HuH-7.5 (cell line): ENCODE results near the gene ADARB1.

ENCODE experiments used
- DNase-seq: peaks from one replicate; pipeline ENCODE4 v3.0.0; 2011; ENCODE audit warnings: low spot score

Gene ADARB1

DNA sequence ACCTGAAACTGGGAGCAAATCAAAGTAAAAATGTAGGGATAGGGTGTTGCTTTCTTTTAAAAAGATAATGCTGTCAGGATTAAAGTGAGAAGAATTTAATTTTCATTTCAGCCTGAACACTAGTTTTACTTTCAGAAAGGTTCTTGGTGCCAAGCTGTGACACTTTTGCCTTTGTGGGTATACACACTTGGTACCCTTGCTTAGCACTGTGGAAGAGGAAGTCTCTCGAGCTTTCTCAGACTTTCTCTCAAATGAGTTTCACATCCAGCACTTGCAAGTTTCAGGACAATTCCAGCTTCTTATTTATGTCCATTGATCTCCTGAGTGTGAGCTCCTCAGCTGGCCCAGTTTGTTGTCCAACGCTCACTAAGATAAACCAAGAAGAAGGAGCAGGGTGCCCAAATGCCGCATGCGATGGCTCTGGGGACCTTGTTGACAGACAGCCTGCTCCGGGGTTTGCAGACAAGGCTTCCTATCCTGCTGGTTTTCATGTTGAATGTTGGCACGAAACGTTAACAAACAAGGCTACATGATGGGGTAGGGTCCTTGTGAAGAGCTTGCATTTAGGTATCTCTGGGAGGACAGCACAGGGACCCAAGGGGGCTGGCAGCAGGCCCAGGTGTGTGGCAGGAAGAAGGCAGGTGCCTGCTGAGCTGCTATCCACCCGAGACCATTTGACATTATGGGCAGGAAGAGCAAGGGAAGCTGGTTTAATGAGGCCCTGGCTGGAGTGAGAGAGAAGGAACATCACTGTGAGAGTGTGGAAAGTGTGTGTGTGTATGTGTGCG, 133.7 kb downstream of the ADARB1 start:
- DNase-seq, result no peak

DNA sequence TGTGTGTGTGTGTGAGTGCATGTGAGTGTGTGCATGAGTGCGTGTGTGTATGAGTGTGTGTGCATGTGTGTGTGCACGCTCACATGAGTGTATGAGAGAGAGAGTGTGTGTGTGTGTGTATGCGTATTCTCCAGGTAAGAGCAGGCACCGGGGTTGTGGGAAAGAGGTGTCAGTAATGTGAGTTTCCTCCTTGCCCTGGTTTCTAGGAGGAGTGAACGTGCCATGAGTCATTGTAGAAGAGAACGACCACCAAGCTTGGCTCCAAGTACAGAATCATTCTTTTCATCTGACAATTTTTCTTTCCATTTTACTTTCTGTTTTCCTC, 134.2 kb downstream of the ADARB1 start:
- DNase-seq, result no peak

DNA sequence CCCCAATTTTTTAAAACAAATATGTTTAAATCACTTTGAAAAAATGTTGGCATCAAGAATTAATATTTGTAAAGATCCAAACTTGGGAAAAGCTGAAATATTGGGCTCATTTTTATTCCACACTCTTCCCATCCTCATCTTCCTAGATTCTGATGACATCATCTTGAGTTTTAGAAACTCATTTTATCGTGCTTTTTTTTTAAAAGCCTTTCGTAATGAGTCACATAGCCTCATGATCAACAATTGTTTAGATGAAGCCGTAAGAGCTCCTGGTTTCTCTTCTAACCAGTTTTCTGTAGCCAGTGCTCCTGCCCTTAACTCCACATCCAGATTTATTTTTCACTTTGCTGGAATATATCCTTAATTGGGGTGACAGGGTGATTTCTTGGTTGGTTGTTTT, 134.7 kb downstream of the ADARB1 start:
- DNase-seq, result no peak

DNA sequence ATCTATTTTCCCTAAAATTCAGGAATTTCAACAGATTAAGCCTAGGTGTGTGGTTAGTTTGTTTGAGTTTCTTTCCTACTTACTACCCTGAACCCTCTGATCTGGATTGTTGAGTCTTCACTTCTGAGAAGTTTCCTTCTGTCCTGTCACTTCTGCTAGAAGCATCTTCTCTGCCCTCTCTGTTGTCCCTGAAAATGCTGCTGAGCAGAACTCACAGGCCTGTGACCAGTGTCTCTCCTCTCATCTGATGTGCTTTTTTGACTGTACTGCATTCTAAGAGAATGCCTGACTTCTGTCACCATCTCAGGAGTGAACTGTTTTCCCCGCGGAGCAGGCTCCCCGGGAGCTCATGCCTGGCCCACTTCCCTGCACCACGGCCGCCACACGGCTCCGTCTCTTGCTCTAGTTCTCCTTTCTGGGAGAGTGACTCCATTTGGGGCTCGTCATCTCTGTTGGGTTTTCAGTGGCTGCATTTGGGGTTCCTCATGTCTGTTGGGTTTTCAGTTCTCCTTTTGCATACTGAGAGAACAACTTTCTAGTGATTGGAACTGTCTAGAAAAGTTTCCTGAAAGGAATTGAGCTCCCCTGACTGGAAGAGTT, 135.4 kb downstream of the ADARB1 start:
- DNase-seq, result no peak

DNA sequence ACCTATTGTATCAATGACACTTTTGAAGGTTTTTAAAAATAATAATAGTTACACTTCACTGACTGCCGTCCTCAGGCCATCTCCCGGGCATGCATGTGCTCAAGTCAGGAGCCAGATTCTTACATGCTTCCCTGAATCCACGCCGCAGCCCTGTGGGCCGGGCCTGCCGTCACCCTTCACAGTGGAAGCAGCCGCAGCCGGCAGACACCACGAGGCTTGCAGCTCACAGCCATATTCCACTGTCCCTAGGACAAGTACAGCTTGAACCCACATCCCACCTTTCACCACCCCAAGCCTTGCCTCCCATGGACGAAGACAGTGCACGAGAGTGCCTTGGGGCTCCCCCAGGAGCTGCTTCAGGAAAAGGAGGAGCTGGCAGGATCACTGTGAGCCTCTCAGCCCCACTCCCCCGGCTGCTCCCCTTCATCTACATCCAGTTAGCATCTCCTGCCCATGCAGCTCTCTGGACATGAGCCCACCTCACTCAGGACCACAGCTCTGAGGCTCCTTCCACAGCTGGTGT, 136.1 kb downstream of the ADARB1 start:
- no peak for DNase-seq

DNA sequence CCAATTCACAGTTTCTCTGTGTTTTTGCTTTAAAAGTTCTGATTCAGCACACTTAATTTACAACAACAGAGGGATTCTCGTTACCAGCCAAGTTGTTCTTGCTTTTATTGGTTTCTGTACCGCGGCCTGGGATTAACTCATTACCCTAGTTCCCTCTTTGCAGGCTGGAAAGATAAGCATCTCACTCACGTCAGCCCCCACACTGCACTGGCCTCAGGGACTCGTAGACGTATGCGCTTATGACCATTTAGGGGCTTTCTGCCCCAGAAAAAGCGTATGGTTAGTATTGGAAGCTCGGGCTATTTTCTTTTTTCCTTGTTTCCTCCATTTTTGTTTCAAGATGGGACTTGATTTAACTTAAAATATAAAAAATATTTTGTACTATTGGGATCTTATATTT, 137.3 kb downstream of the ADARB1 start:
- no peak for DNase-seq

DNA sequence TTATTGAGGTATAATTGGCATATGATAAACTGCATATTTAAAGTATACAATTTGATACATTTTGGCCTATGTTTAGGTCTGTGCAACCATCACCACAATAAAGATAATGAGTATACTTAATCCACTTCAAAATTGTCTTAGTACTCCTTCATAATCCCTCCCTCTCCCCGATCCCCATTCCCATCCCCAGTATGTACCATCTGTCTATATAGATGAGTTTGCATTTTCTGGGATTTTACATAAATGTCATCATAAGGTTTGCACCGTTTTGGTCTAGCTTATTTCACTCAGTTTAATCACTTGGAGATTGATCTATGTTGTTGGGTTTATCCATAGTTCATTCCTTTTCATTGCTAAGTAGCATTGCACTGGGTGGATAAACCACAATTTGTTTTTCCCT, 139.0 kb downstream of the ADARB1 start:
- no peak for DNase-seq

DNA sequence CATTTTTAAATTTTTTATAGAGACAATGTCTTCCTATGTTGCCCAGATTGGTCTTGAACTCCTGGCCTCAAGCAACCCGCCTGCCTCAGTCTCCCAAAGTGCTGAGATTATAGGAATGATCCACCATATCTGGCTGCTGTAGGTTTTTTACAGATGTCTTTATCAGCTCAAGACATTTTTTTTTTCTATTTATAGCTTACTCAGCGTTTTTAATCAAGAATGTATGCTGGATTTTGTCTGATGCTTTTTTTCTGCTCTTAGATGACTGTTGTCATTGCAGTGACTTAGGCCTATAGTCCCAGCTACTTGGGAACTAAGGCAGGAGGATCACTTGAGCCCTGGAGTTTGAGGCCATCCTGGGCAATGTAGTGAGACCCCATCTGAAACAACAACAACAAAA, 140.8 kb downstream of the ADARB1 start:
- no peak for DNase-seq

DNA sequence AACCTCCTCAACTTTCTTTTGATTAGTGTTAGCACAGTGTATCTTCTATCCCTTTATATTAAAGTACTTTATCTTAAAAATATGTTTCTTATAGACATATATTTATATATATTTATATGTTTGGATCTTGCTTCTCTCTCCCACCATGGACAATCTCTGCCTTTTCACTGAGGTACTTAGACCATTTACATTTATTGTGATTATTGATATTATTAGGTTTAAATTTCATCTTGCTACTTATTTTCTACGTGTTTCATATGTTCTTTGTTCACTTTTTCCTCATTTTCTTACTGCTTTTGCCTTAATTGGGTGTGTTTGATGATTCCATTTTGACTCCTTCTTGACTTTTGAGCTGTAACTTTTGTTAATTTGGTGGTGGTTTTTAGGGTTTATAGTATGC, 142.6 kb downstream of the ADARB1 start:
- no peak for DNase-seq

DNA sequence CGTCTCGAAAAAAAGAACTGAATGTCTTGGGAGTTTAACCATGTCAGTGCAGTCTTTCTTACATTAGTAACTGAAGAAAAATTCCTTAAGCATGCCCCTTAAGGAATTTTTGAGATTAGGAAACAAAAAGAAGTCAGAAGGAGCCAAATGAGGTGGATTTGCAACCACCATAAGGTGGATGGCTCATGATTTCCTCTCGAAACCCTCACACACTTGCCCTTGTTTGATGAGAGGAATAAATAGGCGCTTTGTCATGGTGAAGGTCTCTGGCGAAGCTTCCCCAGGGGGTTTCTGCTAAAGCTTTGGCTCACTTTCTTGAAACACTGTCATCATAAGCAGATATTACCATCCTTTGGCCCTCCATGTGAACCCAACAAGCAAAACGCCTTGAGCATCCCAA, 145.1 kb downstream of the ADARB1 start:
- no peak for DNase-seq

DNA sequence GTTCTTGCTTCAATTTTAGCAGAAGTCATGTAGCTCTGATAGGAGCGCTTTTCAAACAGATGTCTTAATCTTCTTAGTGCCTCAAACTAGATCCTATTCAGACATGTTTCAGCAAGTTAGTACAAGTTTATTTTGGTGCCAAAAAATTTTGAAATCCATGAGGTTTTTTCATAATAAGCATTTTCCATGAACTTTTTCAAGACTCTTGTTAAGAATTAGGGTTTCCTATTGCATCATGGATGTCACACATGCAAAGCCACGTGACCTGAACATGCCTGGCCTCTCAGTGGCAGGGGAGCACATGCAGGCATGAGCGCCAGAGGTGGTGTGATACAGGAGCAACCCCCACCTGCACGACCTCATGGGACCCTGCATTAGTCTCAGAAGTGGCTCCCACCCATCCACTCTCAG, 145.7 kb downstream of the ADARB1 start:
- no peak for DNase-seq

DNA sequence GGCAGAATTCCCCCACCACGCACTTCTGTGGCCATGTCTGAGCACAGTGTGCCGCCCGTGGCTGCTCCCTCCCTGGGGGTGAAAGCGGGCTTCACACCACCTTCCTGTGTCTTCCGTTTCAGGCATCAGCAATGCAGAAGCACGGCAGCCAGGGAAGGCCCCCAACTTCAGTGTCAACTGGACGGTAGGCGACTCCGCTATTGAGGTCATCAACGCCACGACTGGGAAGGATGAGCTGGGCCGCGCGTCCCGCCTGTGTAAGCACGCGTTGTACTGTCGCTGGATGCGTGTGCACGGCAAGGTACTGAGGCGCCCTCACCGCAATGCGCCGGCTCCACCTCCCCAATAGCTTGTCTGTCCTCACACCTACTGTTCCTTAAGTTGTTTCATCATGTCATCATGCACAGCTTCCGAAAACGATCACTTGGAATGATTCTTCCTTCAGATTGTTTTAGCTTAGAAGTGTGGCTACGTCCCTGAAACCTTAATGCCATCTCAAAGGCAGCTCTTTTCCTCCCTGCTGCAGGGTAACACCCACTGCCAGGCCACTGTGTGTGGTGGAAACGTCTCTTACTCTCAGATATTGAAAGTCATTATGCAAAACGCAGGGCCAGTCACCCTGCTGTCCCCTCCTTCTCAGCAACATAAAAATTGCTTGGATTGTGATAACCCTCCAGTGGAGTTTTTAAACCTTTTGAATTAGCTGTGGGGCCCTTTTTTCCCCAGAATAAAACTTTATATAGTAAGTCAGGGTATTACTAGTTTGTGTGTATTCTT, 146.5 kb downstream of the ADARB1 start:
- DNase-seq, result no peak

DNA sequence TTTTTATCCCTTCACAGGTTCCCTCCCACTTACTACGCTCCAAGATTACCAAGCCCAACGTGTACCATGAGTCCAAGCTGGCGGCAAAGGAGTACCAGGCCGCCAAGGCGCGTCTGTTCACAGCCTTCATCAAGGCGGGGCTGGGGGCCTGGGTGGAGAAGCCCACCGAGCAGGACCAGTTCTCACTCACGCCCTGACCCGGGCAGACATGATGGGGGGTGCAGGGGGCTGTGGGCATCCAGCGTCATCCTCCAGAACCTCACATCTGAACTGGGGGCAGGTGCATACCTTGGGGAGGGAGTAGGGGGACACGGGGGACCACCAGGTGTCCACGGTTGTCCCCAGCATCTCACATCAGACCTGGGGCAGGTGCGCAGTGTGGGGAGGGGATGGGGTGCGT, 147.6 kb downstream of the ADARB1 start:
- no peak for DNase-seq

DNA sequence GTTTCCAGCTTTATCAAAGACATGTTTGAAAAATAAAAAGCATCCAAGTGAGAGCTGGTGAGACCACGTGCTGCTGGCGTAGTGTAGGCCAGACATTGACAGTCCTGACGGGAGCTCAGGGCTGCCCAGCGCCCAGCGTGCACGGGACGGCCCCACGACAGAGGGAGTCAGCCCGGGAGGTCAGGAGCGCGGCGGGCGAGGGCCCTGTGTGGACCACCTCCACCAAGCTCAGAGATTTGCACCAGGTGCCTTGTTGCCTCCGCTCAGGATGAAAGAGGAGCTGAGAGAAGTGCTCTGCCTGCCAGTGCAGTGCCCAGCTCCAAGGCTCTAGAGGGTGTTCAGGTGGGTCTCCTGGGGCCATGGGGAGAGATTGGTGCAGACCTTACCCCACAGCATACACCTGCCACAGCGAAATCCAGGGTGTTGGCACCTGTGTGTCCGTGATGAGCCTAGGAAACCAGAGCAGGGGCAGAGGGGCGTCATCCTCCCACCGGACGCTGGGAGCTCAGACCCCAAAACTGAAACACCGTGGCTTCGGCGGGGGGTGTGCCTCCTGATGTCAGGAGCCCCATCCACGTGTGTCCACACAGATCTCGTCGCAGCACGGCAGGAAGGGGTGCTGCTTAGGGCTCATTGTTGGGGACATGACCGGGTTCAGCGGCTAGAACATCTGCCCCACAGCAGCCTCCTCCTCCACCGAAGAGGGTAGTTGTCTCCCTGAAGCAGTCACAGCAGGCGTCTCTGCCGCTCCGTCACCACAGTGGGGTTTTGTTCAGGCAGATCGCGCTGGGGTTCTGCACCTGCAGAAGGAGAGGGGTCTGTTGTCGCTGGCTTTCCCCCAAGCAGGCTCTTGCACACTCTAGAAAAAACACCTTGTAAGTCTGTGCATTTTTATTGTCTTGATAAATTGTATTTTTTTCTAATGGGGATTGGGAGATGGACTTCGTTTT, 149.1 kb downstream of the ADARB1 start:
- DNase-seq, result no peak

DNA sequence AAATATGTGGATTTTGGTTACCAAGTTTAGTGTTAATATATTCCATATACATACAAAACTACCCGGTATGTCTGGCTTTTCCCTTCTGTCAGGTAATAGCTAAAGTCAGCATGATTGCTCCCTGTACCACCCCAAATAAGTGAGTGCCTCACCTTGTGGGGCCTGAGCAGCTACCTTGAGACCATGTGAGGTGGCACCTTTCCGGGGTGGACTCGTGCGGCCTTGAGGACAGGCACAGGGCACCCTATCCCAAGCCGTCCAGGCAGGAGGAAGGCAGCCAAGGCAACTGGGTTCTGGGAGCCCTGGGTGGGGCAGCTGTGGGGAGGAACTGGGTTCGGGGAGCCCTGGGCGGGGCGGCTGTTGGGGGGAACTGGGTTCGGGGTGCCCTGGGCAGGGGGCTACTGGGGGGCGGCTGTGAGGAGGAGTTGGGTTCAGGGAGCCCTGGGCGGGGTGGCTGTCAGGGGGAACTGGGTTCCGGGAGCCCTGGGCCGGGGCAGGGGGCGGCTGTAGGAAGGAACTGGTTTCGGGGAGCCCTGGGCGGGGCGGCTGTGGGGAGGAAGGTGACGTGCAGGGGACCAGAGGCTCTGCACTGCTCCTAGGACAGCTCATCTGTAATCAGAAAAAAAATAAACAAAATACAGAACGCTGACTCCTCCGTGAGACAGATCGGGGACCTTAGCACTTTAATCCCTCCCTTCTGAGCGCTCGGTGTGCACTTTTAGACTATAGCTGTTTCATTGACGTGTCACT, 150.0 kb downstream of the ADARB1 start:
- no peak for DNase-seq

DNA sequence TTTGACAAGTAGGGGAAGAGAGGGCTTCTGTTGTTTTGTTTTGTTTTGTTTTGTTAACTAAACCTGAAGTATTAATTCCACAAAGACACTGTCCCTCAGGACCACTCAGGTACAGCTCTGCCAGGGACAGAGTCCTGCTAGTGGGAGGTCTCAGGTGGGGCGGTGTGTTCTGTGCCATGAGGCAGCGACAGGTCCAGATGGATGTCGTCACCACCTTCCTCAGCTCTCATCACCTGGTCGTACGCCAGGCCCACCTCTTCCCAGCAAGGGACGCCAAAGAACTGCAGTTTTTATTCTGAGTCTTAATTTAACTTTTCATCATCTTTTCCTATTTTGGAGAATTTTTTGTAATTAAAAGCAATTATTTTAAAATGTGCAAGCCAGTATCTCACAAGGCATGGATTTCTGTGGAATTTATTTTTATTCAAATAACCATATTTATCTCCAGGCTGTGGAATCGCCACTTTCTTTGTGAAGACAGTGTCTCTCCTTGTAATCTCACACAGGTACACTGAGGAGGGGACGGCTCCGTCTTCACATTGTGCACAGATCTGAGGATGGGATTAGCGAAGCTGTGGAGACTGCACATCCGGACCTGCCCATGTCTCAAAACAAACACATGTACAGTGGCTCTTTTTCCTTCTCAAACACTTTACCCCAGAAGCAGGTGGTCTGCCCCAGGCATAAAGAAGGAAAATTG, 150.8 kb downstream of the ADARB1 start:
- no peak for DNase-seq

DNA sequence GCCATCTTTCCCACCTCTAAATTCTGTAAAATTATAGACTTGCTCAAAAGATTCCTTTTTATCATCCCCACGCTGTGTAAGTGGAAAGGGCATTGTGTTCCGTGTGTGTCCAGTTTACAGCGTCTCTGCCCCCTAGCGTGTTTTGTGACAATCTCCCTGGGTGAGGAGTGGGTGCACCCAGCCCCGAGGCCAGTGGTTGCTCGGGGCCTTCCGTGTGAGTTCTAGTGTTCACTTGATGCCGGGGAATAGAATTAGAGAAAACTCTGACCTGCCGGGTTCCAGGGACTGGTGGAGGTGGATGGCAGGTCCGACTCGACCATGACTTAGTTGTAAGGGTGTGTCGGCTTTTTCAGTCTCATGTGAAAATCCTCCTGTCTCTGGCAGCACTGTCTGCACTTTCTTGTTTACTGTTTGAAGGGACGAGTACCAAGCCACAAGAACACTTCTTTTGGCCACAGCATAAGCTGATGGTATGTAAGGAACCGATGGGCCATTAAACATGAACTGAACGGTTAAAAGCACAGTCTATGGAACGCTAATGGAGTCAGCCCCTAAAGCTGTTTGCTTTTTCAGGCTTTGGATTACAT, 151.5 kb downstream of the ADARB1 start:
- no peak for DNase-seq

DNA sequence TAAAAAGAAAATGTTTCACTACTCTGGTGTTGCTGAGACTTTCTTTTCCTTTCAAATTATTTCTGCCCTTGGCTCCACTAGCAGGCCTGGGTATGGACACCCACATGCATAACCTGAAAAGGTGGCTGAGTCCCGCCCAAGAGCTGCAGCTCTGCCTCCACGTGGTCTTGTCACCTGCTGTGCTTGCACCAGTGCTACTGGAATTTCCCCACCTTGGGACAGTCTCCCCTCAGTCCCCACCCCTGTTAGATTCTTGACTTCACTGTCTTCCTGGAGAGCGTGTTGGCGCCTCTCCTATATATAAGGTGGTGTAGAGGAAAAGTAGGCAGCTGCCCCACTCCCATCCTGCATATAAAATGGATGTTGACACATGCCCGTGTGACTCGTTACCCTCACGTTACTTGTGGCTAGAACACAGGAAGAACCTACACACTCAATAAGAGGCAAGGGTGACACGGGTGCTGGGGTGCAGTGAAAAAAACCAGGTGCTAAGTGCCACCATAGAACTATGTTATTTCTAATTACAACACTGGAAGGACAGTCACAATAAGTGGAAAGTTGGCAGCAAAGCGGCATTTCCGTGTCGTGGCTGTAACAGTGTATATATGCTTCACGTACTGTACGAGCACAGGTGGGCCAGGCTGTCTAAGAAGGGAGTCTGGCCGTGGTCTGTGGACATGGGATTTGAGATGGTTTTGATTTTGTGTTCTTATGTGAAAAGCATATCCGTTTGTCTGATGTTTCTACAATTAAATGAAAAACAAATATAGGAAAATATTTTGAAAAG, 152.4 kb downstream of the ADARB1 start:
- DNase-seq, result no peak

DNA sequence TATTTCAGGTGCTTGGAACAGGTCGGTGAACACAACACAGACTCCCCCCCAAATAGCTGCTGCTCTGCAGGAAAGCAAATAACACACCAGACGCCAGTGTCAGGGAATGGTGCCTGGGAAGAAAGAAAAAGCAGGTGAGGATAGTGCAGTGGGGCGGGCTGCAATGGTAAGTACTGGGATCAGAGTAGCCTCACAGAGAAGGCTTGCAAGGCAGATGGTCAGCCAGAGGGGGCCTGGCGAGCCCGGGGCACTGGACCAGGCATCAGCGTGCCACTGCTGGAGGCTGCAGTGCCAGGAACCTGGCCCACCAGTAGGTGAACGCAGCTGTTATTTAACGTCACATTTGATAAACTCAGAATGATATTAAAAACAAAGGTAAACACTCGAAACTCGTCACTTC, 153.4 kb downstream of the ADARB1 start:
- DNase-seq, result no peak
